ENCODE results near the gene CHRM4.

DNA sequence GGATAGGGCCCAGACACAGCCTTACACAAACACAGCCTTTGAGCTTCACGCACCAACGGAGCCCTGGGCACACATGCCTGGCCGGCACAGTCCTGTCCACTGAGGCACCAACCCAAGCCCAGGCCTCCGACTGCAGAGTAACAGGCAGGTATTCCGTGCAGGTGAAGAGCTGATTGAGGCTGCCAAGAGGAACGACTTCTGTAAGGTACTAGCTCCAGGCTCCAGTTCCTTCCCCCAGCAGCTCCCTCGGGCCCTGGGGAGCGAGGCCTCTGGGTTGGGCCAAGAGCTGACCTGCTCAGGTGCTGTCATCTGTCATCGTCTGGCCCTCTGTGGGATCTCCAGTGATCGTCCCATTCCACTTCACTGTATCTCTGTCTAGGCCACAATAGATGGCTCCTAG is 13.3 kb downstream of the CHRM4 start:
- no peak for TF ChIP-seq CTCF (conservative IDR thresholded peaks at IDR 0.05)
- TF ChIP-seq EZH2 (IDR thresholded peaks at IDR 0.05; ENCODE audit: low read depth): no peak

Data from PC-9 (cell line).